Measurements from ENCODE around the gene CDON.
"Not testable (repeated sequence)": the region's sequence is repeated elsewhere in the genome, so short reads cannot be mapped to it uniquely, and the experiment has no call there.

The CDON gene

DNA sequence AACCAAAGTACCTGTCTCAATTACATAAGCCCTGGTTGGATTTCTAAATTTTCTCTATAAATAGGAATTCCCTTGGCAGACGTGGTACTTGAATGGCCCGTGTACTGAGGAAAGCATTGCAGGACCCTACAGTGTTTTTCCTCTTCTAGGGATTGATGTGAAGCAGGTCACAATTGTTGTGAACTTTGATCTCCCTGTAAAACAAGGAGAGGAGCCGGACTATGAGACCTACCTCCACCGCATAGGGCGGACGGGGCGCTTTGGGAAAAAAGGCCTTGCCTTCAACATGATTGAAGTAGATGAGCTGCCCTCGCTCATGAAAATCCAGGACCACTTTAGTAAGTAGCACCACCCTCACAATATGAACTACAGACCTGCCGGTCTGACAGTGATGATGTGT lies 141.6 kb downstream of the CDON start:
- Histone ChIP-seq H3K4me3 (ENCODE audit: low read length) (no peak overlapping the region), H3K4me1 (ENCODE audit: control insufficient read depth, insufficient read depth, low read length) (peaks cover 16% of the 10 kb centered on the region), H3K27me3 (ENCODE audit: control insufficient read depth, insufficient read depth, low read length) (peaks cover 7% of the 10 kb centered on the region), H3K9ac (ENCODE audit: low read length) (no peak overlapping the region), H3K36me3 (ENCODE audit: control insufficient read depth, insufficient read depth, low read length) (no peaks in the 10 kb centered on the region), H3K9me3 (ENCODE audit: control insufficient read depth, low read length) (no peaks in the 10 kb centered on the region)

DNA sequence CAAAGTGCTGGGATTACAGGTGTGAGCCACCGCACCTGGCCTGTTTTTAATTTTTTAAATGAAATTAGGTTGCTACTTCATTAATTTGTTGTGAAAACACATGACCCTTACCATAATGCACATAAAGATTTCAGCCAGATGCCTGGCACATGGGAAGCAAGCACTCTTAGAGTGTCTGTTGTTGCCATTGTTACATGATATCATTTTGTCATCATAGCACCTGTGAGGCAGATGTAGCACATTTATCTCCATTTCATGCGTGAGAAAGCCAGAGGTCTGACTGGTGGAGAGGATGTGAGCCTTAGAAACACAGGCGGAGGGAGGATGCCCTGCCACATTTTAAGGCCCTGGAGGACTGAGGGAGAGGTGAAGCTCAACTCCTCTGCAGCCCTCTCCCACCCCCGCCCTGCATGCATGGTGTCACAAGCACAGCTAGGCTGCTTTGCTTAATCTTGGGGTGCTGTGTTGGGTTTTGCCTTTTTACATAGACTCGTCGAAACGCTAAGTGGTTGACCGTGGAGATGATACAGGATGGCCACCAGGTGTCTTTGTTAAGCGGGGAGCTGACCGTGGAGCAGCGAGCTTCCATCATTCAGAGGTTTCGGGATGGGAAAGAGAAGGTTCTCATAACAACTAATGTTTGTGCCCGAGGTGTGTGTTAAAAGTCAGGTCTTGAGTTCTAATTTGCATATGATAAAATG lies 144.4 kb downstream of the CDON start:
- peaks cover 21% of the 10 kb centered on the region for H3K4me1 ChIP-seq (ENCODE audit: control insufficient read depth, insufficient read depth, low read length)
- H3K36me3 ChIP-seq (ENCODE audit: control insufficient read depth, insufficient read depth, low read length), result no peaks in the 10 kb centered on the region
- no peak overlapping the region for H3K9ac ChIP-seq (ENCODE audit: low read length)
- H3K9me3 ChIP-seq (ENCODE audit: control insufficient read depth, low read length), result no peaks in the 10 kb centered on the region
- H3K4me3 ChIP-seq (ENCODE audit: low read length), result no peak overlapping the region
- no peaks in the 10 kb centered on the region for H3K27me3 ChIP-seq (ENCODE audit: control insufficient read depth, insufficient read depth, low read length)

DNA sequence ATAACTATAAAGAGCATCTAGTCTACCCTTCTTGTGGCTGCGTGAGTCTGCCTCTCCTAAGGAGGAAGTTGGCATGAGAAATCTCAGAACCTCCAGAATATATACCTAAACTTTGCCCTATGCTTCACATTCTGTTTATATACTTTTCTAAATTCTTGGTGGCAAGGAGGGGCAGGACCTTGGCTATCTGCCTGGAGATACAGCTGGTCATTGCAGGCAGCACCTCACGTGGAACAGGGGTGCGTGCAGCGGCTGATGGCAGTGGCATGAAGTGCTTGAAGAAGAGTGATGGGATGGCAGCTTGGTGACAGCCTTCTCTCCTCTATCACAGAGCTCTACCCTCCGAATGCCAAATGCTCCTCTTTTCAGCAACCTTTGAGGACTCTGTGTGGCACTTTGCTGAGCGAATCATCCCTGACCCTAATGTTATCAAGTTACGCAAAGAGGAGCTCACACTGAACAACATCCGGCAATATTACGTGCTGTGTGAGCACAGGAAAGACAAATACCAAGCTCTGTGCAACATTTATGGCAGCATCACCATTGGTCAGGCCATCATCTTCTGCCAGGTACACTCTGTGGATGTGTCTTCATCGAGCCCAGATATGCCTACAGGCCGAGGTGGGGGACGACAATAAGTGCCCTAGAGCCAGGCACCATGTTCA lies 145.9 kb downstream of the CDON start:
- Histone ChIP-seq H3K27me3 (ENCODE audit: control insufficient read depth, insufficient read depth, low read length) (no peaks in the 10 kb centered on the region), H3K9me3 (ENCODE audit: control insufficient read depth, low read length) (no peaks in the 10 kb centered on the region), H3K4me1 (ENCODE audit: control insufficient read depth, insufficient read depth, low read length) (peaks cover 21% of the 10 kb centered on the region), H3K4me3 (ENCODE audit: low read length) (no peak overlapping the region), H3K9ac (ENCODE audit: low read length) (no peak overlapping the region), H3K36me3 (ENCODE audit: control insufficient read depth, insufficient read depth, low read length) (no peaks in the 10 kb centered on the region)

DNA sequence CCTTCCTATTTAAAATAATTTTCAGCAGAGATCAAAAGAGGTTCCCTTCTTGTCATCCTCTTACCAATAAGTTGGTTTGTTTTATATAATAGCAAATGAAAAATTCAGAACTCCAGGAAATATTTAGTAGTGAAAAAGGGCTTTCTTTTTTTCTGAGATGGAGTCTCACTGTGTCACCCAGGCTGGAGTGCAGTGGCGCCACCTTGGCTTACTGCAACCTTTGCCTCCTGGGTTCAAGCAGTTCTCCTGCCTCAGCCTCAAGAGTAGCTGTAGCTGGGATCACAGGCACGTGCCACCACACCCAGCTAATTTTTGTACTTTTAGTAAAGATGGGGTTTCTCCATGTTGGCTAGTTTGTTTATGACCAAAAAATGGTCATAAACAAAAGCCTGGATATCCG lies 148.1 kb downstream of the CDON start:
- not testable (repeated sequence) for H3K9me3 ChIP-seq (ENCODE audit: control insufficient read depth, low read length); H3K27me3 ChIP-seq (ENCODE audit: control insufficient read depth, insufficient read depth, low read length); H3K9ac ChIP-seq (ENCODE audit: low read length); H3K4me3 ChIP-seq (ENCODE audit: low read length); H3K36me3 ChIP-seq (ENCODE audit: control insufficient read depth, insufficient read depth, low read length)
- peaks cover 21% of the 10 kb centered on the region for H3K4me1 ChIP-seq (ENCODE audit: control insufficient read depth, insufficient read depth, low read length)

DNA sequence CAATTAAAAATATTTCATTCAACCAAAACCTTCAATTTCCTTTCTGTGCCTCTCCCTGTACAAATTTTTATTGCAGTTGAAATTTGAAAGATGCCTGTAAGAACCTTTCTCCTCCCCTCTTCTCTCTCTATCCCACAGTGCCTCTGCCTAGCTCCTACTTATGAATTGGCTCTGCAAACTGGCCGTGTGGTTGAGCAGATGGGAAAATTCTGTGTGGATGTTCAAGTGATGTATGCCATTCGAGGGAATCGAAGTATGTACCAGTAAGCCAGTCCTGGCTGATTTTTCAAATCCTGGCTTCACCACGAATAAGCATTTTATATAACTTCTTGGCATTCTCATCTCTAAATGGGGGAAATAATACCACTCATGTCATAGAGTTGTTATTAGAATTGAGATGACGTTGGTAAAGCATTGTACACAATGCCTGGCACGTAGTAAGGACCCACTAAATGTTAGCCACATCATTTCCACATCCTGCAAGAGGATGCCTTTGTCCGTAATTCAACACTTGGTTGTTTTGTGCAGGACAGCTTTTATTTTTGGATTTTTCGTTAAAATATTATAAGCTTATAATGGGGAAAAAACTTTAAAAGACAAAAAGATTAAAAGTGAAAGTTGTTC lies 152.3 kb downstream of the CDON start:
- no peak overlapping the region for H3K4me3 ChIP-seq (ENCODE audit: low read length)
- H3K9me3 ChIP-seq (ENCODE audit: control insufficient read depth, low read length), result no peaks in the 10 kb centered on the region
- H3K9ac ChIP-seq (ENCODE audit: low read length), result no peak overlapping the region
- H3K27me3 ChIP-seq (ENCODE audit: control insufficient read depth, insufficient read depth, low read length), result no peaks in the 10 kb centered on the region
- H3K36me3 ChIP-seq (ENCODE audit: control insufficient read depth, insufficient read depth, low read length), result no peaks in the 10 kb centered on the region
- H3K4me1 ChIP-seq (ENCODE audit: control insufficient read depth, insufficient read depth, low read length), result no peaks in the 10 kb centered on the region
